ENCODE measurements around the gene HDLBP.

Gene HDLBP

GRCh38 chr2:241273210-241274020 lies 42.1 kb downstream of the HDLBP start:
- DNase-seq: no peak

- DNase-seq: peak; percentile 63 to 86 (median 74)
Observed at GRCh38 chr2:241272303-241273209, 42.9 kb downstream of the HDLBP start.

GRCh38 chr2:241271706-241272302 lies 43.7 kb downstream of the HDLBP start:
- DNase-seq: peak; percentile 87 to 94 (median 89)

- no peak for DNase-seq
Observed at GRCh38 chr2:241270531-241270930, 44.9 kb downstream of the HDLBP start.

GRCh38 chr2:241269707-241270520 lies 45.6 kb downstream of the HDLBP start:
- DNase-seq: no peak

GRCh38 chr2:241268716-241269445 lies 46.6 kb downstream of the HDLBP start:
- peak in 1 of 3 donors; percentile 9 for DNase-seq

- DNase-seq: no peak
Observed at GRCh38 chr2:241268306-241268705, 47.2 kb downstream of the HDLBP start.

- no peak for DNase-seq
Observed at GRCh38 chr2:241267249-241268067, 48.0 kb downstream of the HDLBP start.

- no peak for DNase-seq
Observed at GRCh38 chr2:241265506-241265905, 50.0 kb downstream of the HDLBP start.

- DNase-seq: no peak
Observed at GRCh38 chr2:241263061-241263460, 52.4 kb downstream of the HDLBP start.

GRCh38 chr2:241261628-241262027 lies 53.8 kb downstream of the HDLBP start:
- DNase-seq: no peak

- DNase-seq: no peak
Observed at GRCh38 chr2:241260911-241261310, 54.6 kb downstream of the HDLBP start.

GRCh38 chr2:241258505-241259280 lies 56.8 kb downstream of the HDLBP start:
- peak; percentile 41 to 59 (median 48) for DNase-seq

GRCh38 chr2:241257419-241258032 lies 57.9 kb downstream of the HDLBP start:
- no peak for DNase-seq

GRCh38 chr2:241256168-241256545 lies 59.3 kb downstream of the HDLBP start:
- no peak for DNase-seq

GRCh38 chr2:241255542-241256167 lies 59.8 kb downstream of the HDLBP start:
- no peak for DNase-seq

- no peak for DNase-seq
Observed at GRCh38 chr2:241254904-241255351, 60.5 kb downstream of the HDLBP start.

- DNase-seq: no peak
Observed at GRCh38 chr2:241252778-241253475, 62.5 kb downstream of the HDLBP start.

Data from suppressor macrophage treated with lipopolysaccharide for 1 hour (primary cell).